RWPE1 (cell line): ENCODE results near the gene TNFSF9.
"Not testable (repeated sequence)": the region's sequence is repeated elsewhere in the genome, so short reads cannot be mapped to it uniquely, and the experiment has no call there.

ENCODE experiments used
- CTCF ChIA-PET: fragments of 350-600 bp; sonication (Branson Sonifier 250); formaldehyde crosslinking; extraction: SDS; loops from one replicate; lab custom pipeline; 2021; lab: Yijun Ruan, JAX
- POLR2A ChIA-PET: fragments of 400-600 bp; formaldehyde crosslinking; extraction: SDS; loops from one replicate; lab custom pipeline; 2020; ENCODE audit warnings: antibody characterized with exemption; ENCODE audit not compliant: low non-redundant PET; lab: Yijun Ruan, JAX
- DNase-seq: peaks from one replicate; pipeline ENCODE4 v3.0.0; 2012; ENCODE audit warnings: low spot score
- H3K27ac ChIP-seq: fragments of 450-650 bp; 2 replicates; pipeline ENCODE4 v1.5.1; 2017
- CTCF ChIP-seq: fragments of 450-650 bp; conservative IDR thresholded peaks from 2 replicates; pipeline ENCODE4 v1.5.1; 2017; ENCODE audit warnings: low read depth, mild to moderate bottlenecking

Gene TNFSF9

GRCh38 chr19:6556480-6557195 lies 25.8 kb downstream of the TNFSF9 start:
- ChIA-PET POLR2A (no interaction called here), CTCF (interaction anchor here (0.6 to 0.7 kb wide), 2 partner anchors 29 to 180 kb away, joined by 3 to 4 read pairs; no protein-coding TSS in a partner anchor)
- no peak for TF ChIP-seq CTCF
- no peak for DNase-seq
- H3K27ac ChIP-seq, result no peak overlapping the region

- H3K27ac ChIP-seq, POLR2A ChIA-PET, DNase-seq: not testable (repeated sequence)
- CTCF ChIA-PET, result interaction anchor here (0.6 to 1.0 kb wide), 3 partner anchors 49 to 300 kb away, joined by 3 to 5 read pairs (median 3); no protein-coding TSS in a partner anchor
These were observed 31.6 kb downstream of the TNFSF9 start for GRCh38 chr19:6562437-6562836.

DNA sequence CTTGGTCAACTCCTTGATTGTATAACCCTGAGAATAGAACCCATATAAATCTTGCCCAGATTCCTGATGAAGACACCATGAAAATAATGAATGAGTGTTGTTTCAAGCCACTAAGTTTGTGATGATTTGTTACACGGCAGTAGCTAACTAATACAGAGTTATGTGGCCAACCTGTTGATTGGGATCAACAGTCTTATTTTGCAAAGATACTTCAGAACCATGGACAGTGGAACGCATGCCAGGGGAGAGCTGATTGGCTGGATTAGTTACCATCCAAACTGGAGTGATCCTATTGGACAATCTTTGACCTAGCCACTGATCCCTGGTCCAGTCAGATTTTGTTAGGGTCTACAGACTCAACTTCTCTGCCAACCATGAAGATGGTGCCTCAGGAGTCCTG lies 33.6 kb downstream of the TNFSF9 start:
- TF ChIP-seq CTCF, result no peak
- ChIA-PET POLR2A (no interaction called here), CTCF (no interaction called here)
- DNase-seq, result peak; percentile 44
- no peak overlapping the region for H3K27ac ChIP-seq

DNA sequence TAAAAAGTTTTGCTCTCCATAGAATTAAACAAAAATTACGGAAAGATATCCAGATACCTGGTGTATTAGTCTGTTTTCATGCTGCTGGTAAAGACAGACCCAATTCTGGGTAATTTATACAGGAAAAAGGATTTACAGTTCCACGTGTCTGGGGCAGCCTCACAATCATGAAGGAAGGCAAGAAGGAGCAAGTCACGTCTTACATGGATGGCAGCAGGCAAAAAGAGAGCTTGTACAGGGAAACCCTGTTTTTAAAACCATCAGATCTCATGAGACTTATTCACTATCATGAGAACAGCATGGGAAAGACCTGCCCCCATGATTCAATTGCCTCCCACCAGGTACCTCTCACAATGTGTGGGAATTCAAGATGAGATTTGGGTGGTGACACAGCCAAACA lies 35.9 kb downstream of the TNFSF9 start:
- H3K27ac ChIP-seq, POLR2A ChIA-PET, CTCF ChIA-PET, DNase-seq: not testable (repeated sequence)

DNA sequence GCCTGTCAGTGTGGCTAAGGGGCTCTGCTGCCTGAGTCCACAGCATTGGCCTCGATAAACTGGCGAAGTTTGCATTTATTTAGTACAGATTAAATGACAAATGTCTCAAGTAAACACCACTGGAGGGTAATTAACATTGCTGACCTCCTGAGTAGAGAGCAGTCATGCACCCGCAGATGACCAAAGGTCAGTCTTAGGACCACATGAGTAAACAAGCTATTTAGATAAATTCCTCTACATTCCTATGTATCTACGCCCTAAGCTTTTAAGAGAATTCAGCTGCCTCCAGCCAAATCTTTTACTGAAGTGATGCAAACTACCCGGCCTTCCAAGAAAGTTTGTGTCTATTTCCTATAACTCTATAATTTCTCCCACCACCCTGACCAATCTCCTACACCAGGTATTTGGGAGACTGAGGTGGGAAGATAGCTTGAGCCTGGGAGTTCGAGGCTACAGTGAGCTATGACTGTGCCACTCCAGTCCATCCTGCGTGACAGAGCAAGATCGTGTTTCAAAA lies 37.2 kb downstream of the TNFSF9 start:
- TF ChIP-seq CTCF, result no peak
- DNase-seq, result no peak
- no peak overlapping the region for H3K27ac ChIP-seq
- POLR2A ChIA-PET, result no interaction called here
- CTCF ChIA-PET, result no interaction called here

DNA sequence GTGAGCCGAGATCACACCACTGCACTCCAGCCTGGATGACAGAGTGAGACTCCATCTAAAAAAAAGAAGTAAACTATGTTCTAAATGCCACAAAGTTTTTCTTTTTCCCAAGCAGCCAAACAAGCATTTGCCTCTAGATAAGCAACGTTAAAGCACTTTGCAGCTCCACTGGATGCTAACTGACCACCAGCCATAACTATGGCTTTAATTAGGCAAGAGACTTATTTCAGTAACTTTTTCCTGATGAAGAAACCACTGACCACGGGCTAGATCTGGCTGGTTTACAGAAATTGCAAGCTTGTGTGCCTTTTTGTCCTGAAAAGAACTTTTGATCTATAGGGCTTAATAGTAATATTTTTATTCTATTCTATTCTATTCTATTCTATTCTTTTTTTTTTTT lies 38.0 kb downstream of the TNFSF9 start:
- TF ChIP-seq CTCF, result no peak
- no peak overlapping the region for H3K27ac ChIP-seq
- DNase-seq, result no peak
- ChIA-PET CTCF (interaction anchor here (0.8 kb wide), 1 partner anchor 96 kb away, joined by 4 read pairs; no protein-coding TSS in a partner anchor), POLR2A (no interaction called here)

DNA sequence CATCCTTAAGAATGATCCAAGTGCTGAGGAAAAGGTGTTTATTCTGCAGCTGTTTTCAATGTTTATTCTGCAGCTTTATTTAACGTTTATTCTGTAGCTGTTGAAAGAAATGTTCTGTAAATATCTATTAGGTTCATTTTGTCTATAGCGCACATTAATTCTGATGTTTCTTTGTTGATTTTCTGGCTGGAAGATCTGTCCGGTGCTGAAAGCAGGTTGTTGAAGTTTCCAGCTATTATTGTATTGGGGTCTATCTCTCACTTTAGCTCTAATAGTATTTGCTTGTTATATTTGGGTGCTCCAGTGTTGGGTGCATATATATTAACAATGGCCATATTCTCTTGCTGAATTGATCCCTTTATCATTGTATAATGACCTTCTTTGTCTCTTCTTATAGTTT lies 39.9 kb downstream of the TNFSF9 start:
- TF ChIP-seq CTCF, result no peak
- ChIA-PET POLR2A (no interaction called here), CTCF (no interaction called here)
- no peak overlapping the region for H3K27ac ChIP-seq
- DNase-seq, result no peak
